NCI-H82 (cell line): ENCODE data around the gene BRPF1.

ENCODE experiments used
- DNase-seq: peaks from one replicate; lab custom pipeline; 2025; lab: John Stamatoyannopoulos, UW

Gene BRPF1

GRCh38 chr3:9731206-9732079 lies at the start of gene BRPF1:
TSS of gene BRPF1 (plus strand) at chr3:9731735. CDS start at chr3:9734141, 2,406 bp downstream.
- DNase-seq, result peak; percentile 99

- DNase-seq, result no peak
These were observed 49.4 kb upstream of the BRPF1 start for GRCh38 chr3:9682096-9682495.

DNA sequence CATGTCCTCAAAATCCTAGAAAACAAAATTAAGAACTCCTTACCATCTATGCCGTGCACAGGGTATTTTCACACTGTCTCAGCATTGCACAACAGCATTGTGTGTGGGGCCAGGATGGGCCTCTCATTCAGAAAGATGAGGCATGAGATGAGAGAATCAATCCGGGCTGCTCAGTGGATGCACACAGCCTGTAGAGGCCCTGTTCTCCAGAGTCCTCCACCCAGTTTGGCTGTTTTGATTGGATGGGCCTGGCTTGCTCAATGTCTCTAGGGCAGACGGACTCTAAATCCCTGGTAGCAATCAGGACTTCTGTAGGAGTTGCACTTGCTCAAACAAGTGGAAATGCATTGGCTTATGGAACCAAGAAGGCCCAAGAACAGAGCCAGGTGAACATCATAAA lies 48.1 kb upstream of the BRPF1 start:
- DNase-seq, result no peak

DNA sequence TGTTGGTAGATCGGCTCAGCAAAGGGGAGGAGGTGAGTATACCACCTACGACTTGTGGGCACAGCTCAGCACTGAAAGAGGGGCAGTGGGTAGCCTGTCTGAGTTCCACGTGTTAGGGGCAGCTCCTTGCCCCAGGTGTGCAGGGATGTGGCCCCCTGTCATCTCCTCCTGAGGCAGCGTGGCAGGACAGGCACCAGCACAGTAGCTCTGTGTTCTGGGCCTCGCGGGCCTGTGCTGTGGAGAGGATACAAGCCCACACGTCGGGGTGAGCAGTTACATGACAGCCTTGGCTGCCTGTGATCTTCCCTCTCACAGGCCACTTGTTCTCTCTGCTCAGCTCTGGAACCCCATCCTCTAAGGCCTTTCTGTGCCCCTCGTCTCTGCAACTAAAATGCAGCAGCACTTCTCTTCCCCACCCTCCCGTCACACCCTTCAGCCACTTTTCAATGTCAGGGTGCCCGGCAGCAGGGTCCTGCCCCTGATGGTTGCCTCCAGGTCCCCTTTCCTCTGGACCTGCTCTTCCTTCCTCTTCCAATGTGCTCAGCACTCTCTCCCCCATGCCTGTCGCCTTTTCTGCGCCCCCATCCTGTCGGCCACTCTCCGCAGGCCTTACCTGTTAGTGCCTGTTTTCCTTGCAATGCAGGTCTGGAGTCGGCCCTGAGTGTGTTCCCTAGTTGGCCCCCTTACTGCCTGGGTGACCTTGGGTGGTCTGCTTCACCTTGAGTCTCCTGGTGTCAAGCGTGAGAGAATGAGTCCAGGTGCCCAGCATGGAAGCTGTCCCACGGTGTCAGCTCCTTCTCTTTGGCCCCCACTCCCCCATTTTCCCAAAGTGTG lies 46.1 kb upstream of the BRPF1 start:
- DNase-seq, result no peak

GRCh38 chr3:9686050-9686550 lies 45.4 kb upstream of the BRPF1 start:
- no peak for DNase-seq

- no peak for DNase-seq
These were observed 44.8 kb upstream of the BRPF1 start for GRCh38 chr3:9686703-9687102.

- DNase-seq, result no peak
These were observed 44.0 kb upstream of the BRPF1 start for GRCh38 chr3:9687514-9687913.

GRCh38 chr3:9688961-9689360 lies 42.6 kb upstream of the BRPF1 start:
- DNase-seq, result no peak

GRCh38 chr3:9689757-9690156 lies 41.8 kb upstream of the BRPF1 start:
- DNase-seq, result no peak

DNA sequence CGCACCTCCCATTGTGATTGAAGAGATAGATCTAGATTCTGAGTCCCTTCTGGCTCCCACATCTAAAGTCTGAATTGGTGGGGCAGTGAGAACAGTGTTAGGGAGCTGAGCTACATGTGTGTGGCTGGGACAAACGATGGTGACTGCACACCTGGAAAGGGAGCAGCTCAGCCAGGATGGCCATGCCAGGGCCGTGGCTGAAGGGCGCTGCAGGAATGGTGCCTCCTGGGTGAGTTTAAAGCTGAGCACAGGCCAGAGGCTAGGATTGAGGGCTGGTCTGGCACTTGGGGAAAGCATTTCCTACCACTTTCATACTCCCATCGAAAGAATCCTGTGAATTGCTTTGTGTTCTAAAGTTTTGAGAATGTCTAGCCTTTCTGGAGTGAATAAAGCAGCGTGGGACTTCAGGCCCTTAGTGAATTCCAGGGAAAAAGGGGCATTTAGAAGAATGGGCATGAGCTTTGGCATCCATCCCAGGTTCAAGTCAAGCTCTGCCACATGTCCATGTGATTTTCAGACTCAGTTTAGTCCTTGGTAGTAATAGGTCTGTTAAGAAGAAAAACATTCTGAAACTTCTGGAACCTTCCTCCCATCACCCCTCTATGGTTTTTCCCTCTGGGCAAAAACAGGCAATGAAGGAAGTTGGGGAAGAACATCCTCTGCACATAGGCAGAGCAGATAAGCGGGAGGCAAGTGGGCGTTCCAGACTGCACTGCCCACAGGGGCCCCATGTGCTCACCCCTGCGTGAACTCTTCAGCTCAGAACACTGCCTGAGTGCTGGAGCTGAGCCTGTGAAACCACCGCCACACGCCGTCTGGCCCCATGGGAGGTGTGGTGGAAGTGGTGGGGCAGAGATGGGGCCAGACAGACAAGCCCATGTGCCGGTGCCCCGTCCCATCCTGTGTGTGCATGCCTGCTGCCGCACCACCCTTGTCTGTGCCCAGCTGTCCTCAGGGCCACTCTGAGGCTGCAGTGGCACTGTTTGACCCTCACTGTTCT lies 40.8 kb upstream of the BRPF1 start:
- no peak for DNase-seq

DNA sequence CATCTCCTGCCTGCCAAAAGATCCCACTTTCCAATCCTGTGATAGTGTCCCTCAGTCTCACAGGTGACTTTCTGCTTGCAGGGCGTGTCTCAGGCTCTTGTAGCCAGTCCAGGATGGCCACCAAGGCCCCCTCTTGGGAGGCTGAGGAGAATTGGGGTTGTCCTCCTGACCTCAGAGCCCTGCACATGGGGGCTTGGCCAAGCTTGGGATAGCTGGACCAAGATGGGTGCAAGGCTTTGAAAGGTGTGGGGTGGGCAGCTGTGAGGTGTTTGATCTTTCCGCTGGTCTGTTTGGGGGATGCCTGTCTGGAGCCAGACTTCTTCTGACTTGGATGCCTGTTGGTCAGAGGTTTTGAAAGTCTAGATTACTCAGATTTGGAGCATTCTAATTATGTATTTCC lies 39.9 kb upstream of the BRPF1 start:
- no peak for DNase-seq

DNA sequence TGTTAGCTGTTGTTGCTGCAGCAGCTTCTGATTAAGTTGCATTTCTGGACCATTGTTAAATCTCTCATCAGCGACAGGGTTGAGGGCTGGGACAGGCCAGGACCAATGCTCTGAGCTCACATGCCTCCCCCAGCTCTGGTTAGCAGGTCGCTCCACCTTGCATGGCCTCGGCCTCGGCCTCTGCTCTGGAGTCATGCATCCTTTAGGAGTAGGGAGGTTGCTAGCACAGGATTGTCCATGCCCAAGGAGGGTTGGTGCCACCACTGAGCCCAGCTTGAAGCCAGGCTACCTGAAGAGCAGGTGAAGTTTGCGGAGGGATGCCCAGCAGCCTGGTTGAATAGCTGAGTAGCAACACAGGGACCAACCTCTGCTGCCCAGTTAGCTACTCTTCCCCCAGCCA lies 39.1 kb upstream of the BRPF1 start:
- DNase-seq, result no peak

- peak; percentile 87 for DNase-seq
These were observed 36.2 kb upstream of the BRPF1 start for GRCh38 chr3:9695345-9695744.

DNA sequence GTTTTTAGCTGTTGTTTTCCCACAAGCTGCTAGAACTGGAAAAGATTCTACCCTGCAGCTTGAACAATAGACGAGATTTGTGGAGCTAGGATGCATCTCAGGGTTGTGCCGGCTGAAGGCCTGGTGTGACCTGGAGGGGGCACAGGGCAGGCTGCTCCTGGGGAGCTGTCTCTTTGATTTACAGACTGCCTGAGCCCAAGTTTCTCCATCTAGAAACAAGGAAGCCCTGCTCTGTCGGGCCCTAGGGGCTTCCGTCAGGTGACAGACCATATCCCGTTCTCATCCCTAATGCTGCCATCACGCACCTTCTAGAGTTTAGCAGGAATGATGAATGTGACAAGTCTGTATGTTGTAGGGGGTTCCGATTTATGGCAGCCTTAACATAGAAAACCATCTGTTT lies 35.8 kb upstream of the BRPF1 start:
- DNase-seq, result no peak

DNA sequence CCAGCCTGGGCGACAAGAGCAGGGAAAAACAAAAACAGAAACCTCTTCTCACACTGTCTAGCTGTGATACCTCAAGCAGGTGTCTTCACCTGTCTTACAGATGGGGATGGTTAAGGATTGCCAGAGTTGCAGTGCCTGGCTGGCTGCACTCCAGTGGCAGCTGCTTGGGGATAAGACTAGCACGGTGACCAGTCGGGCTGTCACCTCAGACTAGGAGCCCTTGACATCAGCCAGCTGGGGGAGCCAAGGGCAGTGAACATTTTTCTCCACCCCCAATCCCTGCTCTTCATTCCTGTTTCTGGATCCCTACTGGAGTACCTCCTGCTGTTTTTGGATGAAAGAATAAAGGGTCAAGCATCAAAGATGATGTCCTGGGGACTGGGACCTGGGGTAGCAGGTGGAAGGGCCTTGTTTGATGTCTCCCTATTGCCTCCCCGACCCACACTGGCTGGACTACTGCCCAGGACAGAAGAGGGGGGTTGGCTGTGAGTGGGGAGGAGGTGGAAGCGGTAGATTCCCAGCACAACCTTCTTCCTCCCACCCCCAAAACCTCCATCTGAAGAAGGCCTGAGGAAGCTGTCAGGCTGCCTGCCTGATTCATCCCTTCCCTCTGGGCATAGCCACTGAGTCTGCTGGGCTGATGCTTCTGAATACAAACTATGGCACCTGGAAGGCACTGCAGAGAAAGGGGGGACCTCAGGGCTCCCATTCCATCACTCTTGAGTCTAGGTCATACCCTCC lies 34.9 kb upstream of the BRPF1 start:
- no peak for DNase-seq

GRCh38 chr3:9697892-9698291 lies 33.6 kb upstream of the BRPF1 start:
- DNase-seq, result no peak

GRCh38 chr3:9698293-9698692 lies 33.2 kb upstream of the BRPF1 start:
- no peak for DNase-seq

DNA sequence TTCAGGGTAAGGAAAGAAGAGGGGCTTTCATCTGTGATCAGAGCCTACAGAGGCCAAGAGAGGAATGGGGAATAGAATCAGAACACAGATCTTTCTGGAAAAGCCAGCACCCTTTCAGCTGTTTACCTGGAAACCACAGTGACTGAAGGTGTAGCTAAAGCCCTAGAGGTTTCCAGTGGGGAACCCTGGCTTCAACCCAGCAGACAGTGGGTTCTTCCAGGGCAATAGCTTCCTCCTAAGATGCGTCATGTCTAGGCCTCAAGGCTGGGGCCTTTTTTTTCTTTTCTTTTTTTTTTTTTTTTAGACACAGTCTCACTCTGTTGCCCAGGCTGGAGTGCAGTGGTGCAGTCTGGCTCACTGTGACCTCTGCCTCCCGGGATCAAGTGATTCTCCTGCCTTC lies 31.0 kb upstream of the BRPF1 start:
- no peak for DNase-seq

DNA sequence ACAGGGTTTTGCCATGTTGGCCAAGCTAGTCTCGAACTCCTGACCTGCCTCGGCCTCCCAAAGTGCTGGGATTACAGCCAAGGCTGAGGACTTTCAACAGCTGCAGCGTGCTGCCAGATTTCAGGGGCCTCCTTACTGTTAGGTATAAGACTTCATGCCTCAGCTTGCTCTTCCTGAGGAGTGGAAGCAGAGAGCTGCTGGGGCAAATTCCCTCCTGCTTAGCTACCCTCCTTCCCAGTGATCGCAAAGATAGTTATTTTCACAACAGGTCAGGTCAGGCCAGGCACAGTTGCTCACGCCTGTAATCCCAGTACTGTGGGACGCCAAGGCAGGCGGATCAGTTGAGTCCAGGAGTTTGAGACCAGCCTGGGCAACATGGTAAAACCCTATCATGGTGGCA lies 30.5 kb upstream of the BRPF1 start:
- no peak for DNase-seq

DNA sequence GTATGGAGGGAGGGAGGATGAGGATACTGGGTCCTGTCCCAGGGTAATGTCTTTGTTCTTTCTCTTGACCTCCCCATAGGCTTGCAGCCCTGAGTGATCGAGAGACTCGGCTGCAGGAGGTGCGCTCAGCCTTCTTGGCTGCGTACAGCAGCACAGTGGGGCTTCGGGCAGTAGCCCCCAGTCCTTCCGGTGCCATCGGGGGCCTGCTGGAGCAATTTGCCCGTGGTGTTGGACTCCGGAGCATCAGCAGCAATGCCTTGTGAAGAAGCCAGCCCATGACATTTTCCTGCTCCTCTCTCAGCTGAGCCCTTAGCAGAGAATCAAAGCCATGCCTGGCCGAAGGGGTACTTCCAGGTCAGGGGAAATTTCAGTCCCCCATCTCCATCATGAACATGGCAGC lies 29.8 kb upstream of the BRPF1 start:
- DNase-seq, result no peak

GRCh38 chr3:9703240-9703639 lies 28.3 kb upstream of the BRPF1 start:
- DNase-seq, result no peak
